Fibroblast of villous mesenchyme (primary cell): ENCODE data around the gene GNB1. TPM values are rescaled to one million over a fixed set of nuclear protein-coding genes. Genes with fewer than 3 reads are reported as not detected.
A peak's percentile ranks its signal among the peaks of the same experiment; 100 is the strongest.

ENCODE experiments used
- DNase-seq: peaks from one replicate; pipeline ENCODE4 v3.0.0-alpha.2; 2010; ENCODE audit warnings: low read depth
- H3K4me3 ChIP-seq: 2 replicates; pipeline ENCODE4 v1.5.1; 2011; ENCODE audit warnings: low read depth, mild to moderate bottlenecking, low read length
- total RNA-seq: library from RNA; depleted of rRNA; stranded (reverse); fragments of >200 nt; gene quantifications from 2 replicates; pipeline ENCODE4 v1.2.3, GENCODE V29; 2012
- TF ChIP-seq, protein P1 (sequence below): IDR thresholded peaks from 2 replicates; pipeline ENCODE4 v1.5.1; 2012; ENCODE audit warnings: low read depth, mild to moderate bottlenecking, low read length; ENCODE audit not compliant: insufficient read depth

Gene GNB1
- total RNA-seq, 1 donor, result 124 TPM

GRCh38 chr1:1841575-1841995 lies 49.3 kb downstream of the GNB1 start:
- TF ChIP-seq, protein P1, sequence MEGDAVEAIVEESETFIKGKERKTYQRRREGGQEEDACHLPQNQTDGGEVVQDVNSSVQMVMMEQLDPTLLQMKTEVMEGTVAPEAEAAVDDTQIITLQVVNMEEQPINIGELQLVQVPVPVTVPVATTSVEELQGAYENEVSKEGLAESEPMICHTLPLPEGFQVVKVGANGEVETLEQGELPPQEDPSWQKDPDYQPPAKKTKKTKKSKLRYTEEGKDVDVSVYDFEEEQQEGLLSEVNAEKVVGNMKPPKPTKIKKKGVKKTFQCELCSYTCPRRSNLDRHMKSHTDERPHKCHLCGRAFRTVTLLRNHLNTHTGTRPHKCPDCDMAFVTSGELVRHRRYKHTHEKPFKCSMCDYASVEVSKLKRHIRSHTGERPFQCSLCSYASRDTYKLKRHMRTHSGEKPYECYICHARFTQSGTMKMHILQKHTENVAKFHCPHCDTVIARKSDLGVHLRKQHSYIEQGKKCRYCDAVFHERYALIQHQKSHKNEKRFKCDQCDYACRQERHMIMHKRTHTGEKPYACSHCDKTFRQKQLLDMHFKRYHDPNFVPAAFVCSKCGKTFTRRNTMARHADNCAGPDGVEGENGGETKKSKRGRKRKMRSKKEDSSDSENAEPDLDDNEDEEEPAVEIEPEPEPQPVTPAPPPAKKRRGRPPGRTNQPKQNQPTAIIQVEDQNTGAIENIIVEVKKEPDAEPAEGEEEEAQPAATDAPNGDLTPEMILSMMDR, result peak; percentile 33
- DNase-seq, result peak; percentile 83
- peak overlapping the region; percentile 19 for H3K4me3 ChIP-seq

GRCh38 chr1:1839311-1839965 lies 51.4 kb downstream of the GNB1 start:
- no peak for DNase-seq
- TF ChIP-seq, protein P1, result no peak

DNA sequence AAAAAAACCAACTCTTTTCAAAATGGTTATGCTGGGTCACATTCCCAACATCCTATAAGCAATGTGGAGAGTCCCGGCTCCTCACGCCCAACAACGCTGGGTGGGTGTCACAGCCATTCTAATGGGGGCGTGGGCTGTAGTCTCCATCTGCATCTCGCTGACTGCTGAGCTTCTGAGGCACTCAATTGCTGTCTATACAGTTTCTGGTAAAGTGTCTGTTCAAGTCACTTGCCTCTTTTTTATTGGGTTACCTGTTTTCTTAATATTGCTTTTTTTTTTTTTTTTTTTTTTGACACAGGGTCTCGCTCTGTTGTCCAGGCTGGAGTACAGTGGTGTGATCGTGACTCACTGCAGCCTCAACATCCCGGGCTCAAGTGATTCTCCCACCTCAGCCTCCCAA lies 54.8 kb downstream of the GNB1 start:
- no peak overlapping the region for H3K4me3 ChIP-seq
- TF ChIP-seq, protein P1, result no peak
- no peak for DNase-seq

More at GRCh38 chr1:1839311-1839965, 51.4 kb downstream of the GNB1 start:
- H3K4me3 ChIP-seq, result no peak overlapping the region

DNA sequence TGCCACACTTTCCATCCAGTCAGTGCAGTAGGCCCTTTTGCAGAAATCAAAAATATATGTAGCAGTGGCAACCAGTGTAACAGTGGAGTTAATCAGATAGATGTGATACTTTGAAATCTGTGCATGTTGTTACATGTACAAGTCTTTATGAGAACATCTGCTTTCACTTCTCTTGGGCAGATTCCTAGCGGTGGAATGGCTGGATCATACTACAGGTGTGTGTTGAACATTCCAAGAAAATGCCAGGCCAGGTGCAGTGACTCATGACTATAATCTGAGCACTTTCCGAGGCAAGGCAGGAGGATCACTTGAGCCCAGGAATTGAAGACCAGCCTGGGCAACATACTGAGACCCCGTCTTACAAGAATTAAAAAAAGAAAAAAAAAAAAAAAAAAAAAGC lies 55.3 kb downstream of the GNB1 start:
- no peak overlapping the region for H3K4me3 ChIP-seq
- no peak for DNase-seq
- TF ChIP-seq, protein P1, result no peak

DNA sequence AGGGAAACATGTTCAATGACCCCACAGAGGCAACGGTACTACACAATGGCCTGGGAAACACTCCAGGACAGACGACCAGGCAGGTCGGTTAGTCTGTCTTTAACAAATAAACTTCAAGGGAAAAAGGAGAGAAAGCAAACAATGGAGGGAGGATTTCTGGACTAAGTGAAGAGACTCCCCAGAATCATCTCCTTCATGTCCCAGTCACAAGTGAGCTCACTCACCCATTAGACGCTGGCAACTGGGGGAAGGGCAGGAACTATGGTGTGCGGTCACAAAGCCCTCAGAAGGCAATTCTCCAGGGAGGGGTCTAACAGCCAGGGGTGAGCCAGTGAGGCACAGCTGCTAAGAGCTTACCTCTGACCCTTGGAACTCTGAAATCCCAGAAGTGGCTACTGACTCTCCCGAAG lies 57.0 kb downstream of the GNB1 start:
- TF ChIP-seq, protein P1, result no peak
- no peak for DNase-seq
- H3K4me3 ChIP-seq, result no peak overlapping the region

- TF ChIP-seq, protein P1, result no peak
- DNase-seq, result no peak
- H3K4me3 ChIP-seq, result no peak overlapping the region
These were observed 57.4 kb downstream of the GNB1 start for GRCh38 chr1:1833456-1833855.

DNA sequence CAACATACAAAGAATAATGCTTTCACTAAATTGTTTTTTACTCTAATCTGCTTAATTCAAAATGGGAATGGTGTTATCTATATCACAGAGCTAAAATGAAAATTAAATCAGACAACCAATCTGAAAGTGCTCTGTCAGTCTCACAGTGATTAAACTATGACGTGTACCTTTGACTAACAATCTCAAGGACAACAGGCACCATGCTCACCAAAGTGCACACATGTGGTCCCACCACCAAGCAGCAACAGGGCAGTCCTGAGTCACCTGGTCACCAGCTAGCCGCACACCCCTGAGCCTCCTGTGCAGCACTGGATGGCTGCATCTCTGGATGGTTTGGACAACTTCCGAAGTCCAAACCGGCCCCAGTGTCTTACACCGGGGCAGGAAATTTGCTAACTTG lies 58.1 kb downstream of the GNB1 start:
- DNase-seq, result no peak
- TF ChIP-seq, protein P1, result no peak
- no peak overlapping the region for H3K4me3 ChIP-seq
